EL (cell line): ENCODE data around the gene ITGB8.
"Not testable (repeated sequence)": the region's sequence is repeated elsewhere in the genome, so short reads cannot be mapped to it uniquely, and the experiment has no call there.

Experiments
- DNase-seq: peaks from one replicate; pipeline ENCODE4 v3.0.0-alpha.2; 2016

Gene ITGB8

GRCh38 chr7:20388084-20388483, 57.4 kb downstream of the ITGB8 start:
- DNase-seq: no peak

GRCh38 chr7:20389192-20389591, 58.5 kb downstream of the ITGB8 start:
- not testable (repeated sequence) for DNase-seq

GRCh38 chr7:20393021-20393610, 62.4 kb downstream of the ITGB8 start:
- no peak for DNase-seq

- DNase-seq: no peak
These were observed 62.9 kb downstream of the ITGB8 start for GRCh38 chr7:20393616-20394015.

- DNase-seq: no peak
These were observed 63.6 kb downstream of the ITGB8 start for GRCh38 chr7:20394284-20394683.

GRCh38 chr7:20395104-20395503, 64.4 kb downstream of the ITGB8 start:
- DNase-seq: peak; percentile 29

GRCh38 chr7:20395511-20395910, 64.8 kb downstream of the ITGB8 start:
- DNase-seq: no peak

- DNase-seq: no peak
These were observed 68.8 kb downstream of the ITGB8 start for GRCh38 chr7:20399521-20399920.

GRCh38 chr7:20401861-20402746, 71.4 kb downstream of the ITGB8 start:
- DNase-seq: no peak

GRCh38 chr7:20402747-20403230, 72.1 kb downstream of the ITGB8 start:
- no peak for DNase-seq

- DNase-seq: no peak
These were observed 72.6 kb downstream of the ITGB8 start for GRCh38 chr7:20403331-20403730.

- DNase-seq: no peak
These were observed 73.6 kb downstream of the ITGB8 start for GRCh38 chr7:20404320-20404719.

- peak; percentile 62 for DNase-seq
These were observed 77.1 kb downstream of the ITGB8 start for GRCh38 chr7:20407585-20408466.

- peak; percentile 41 for DNase-seq
These were observed 77.7 kb downstream of the ITGB8 start for GRCh38 chr7:20408467-20408826.

- DNase-seq: no peak
These were observed 79.3 kb downstream of the ITGB8 start for GRCh38 chr7:20409961-20410360.

- DNase-seq: no peak
These were observed 80.7 kb downstream of the ITGB8 start for GRCh38 chr7:20411372-20411771.

GRCh38 chr7:20412032-20412431, 81.3 kb downstream of the ITGB8 start:
- DNase-seq: no peak

GRCh38 chr7:20417260-20417659, 86.6 kb downstream of the ITGB8 start:
- DNase-seq: no peak

GRCh38 chr7:20417675-20418382, 87.1 kb downstream of the ITGB8 start:
- no peak for DNase-seq

GRCh38 chr7:20424500-20424899, 93.8 kb downstream of the ITGB8 start:
- DNase-seq: no peak

GRCh38 chr7:20430664-20431063, 100.0 kb downstream of the ITGB8 start:
- no peak for DNase-seq

GRCh38 chr7:20431146-20431545, 100.4 kb downstream of the ITGB8 start:
- DNase-seq: no peak

- DNase-seq: no peak
These were observed 101.4 kb downstream of the ITGB8 start for GRCh38 chr7:20432071-20432470.
